ENCODE measurements around the gene DSE.

Gene DSE

GRCh38 chr6:116413357-116413756 is 42.6 kb downstream of the DSE start:
- TF ChIP-seq CEBPB (IDR thresholded peaks at IDR 0.05), result no peak
- no peak for TF ChIP-seq YY1 (IDR thresholded peaks at IDR 0.05; ENCODE audit: low read depth)
- TF ChIP-seq USF1 (IDR thresholded peaks at IDR 0.05), result no peak
- TF ChIP-seq TAF1 (IDR thresholded peaks at IDR 0.05; ENCODE audit: low read depth), result no peak

GRCh38 chr6:116417661-116418060 is 46.9 kb downstream of the DSE start:
- no peak for TF ChIP-seq YY1 (IDR thresholded peaks at IDR 0.05; ENCODE audit: low read depth)
- TF ChIP-seq TCF12 (IDR thresholded peaks at IDR 0.05; ENCODE audit: low read depth), result no peak
- no peak for TF ChIP-seq RAD21 (IDR thresholded peaks at IDR 0.05; ENCODE audit: low read depth)
- no peak for TF ChIP-seq CREB1 (IDR thresholded peaks at IDR 0.05; ENCODE audit: low read depth)
- no peak for TF ChIP-seq REST (IDR thresholded peaks at IDR 0.05; ENCODE audit: low read depth)
- TF ChIP-seq USF1 (IDR thresholded peaks at IDR 0.05), result no peak

- TF ChIP-seq EP300 (IDR thresholded peaks at IDR 0.05; ENCODE audit: borderline replicate concordance), result no peak
- TF ChIP-seq ZBTB7A (IDR thresholded peaks at IDR 0.05; ENCODE audit: low read depth), result no peak
- TF ChIP-seq FOXM1 (IDR thresholded peaks at IDR 0.05; ENCODE audit: borderline replicate concordance, low read depth), result no peak
- no peak for TF ChIP-seq TCF12 (IDR thresholded peaks at IDR 0.05; ENCODE audit: low read depth)
- TF ChIP-seq CEBPB (IDR thresholded peaks at IDR 0.05), result no peak
- no peak for TF ChIP-seq CREB1 (IDR thresholded peaks at IDR 0.05; ENCODE audit: low read depth)
- no peak for TF ChIP-seq REST (IDR thresholded peaks at IDR 0.05; ENCODE audit: low read depth)
- no peak for TF ChIP-seq EGR1 (IDR thresholded peaks at IDR 0.05)
- TF ChIP-seq TEAD4 (IDR thresholded peaks at IDR 0.05), result no peak
- no peak for TF ChIP-seq YY1 (IDR thresholded peaks at IDR 0.05; ENCODE audit: low read depth)
- no peak for TF ChIP-seq TAF1 (IDR thresholded peaks at IDR 0.05; ENCODE audit: low read depth)
These were observed 48.5 kb downstream of the DSE start for GRCh38 chr6:116419069-116419786.

GRCh38 chr6:116420341-116420740 is 49.6 kb downstream of the DSE start:
- TF ChIP-seq FOXM1 (IDR thresholded peaks at IDR 0.05; ENCODE audit: borderline replicate concordance, low read depth), result no peak
- no peak for TF ChIP-seq TCF12 (IDR thresholded peaks at IDR 0.05; ENCODE audit: low read depth)
- no peak for TF ChIP-seq ZBTB7A (IDR thresholded peaks at IDR 0.05; ENCODE audit: low read depth)
- no peak for TF ChIP-seq YY1 (IDR thresholded peaks at IDR 0.05; ENCODE audit: low read depth)
- TF ChIP-seq REST (IDR thresholded peaks at IDR 0.05; ENCODE audit: low read depth), result no peak
- TF ChIP-seq CEBPB (IDR thresholded peaks at IDR 0.05), result no peak
- TF ChIP-seq TEAD4 (IDR thresholded peaks at IDR 0.05), result no peak
- TF ChIP-seq EGR1 (IDR thresholded peaks at IDR 0.05), result no peak

- TF ChIP-seq USF1 (IDR thresholded peaks at IDR 0.05) (no peak), NFIC (IDR thresholded peaks at IDR 0.05) (no peak), FOXM1 (IDR thresholded peaks at IDR 0.05; ENCODE audit: borderline replicate concordance, low read depth) (no peak), TCF12 (IDR thresholded peaks at IDR 0.05; ENCODE audit: low read depth) (no peak), CEBPB (IDR thresholded peaks at IDR 0.05) (no peak), CREB1 (IDR thresholded peaks at IDR 0.05; ENCODE audit: low read depth) (no peak), EGR1 (IDR thresholded peaks at IDR 0.05) (no peak), ZBTB7A (IDR thresholded peaks at IDR 0.05; ENCODE audit: low read depth) (no peak)
These were observed 51.5 kb downstream of the DSE start for GRCh38 chr6:116422238-116422637.
